Measurements from ENCODE around the gene ANKS1A. TPM values are rescaled to one million over a fixed set of nuclear protein-coding genes. Genes with fewer than 3 reads are reported as not detected.

Gene ANKS1A
- total RNA-seq, 3 donors from 2014 or later (not counting 1 experiment from before 2014, with no cell fraction given): 10.4 to 11.5 (median 10.9) TPM

- Mint-ChIP-seq H3K4me3 (no peak overlapping the region), H3K27ac (peak overlapping the region in 1 of 2 donors; percentile 41), H3K36me3 (no peaks in the 10 kb centered on the region), H3K4me1 (peaks cover 6 to 7% of the 10 kb centered on the region in 2 donors), H3K27me3 (ENCODE audit: low read depth in 2 of 2) (no peaks in the 10 kb centered on the region), H3K9me3 (no peaks in the 10 kb centered on the region)
- Histone ChIP-seq H3K9me3 (ENCODE audit: control insufficient read depth, insufficient read depth, low read length) (no peaks in the 10 kb centered on the region), H3K4me1 (ENCODE audit: control insufficient read depth, insufficient read depth, low read length) (no peaks in the 10 kb centered on the region), H3K36me3 (ENCODE audit: control insufficient read depth, insufficient read depth, low read length) (peaks cover 49% of the 10 kb centered on the region), H3K27me3 (ENCODE audit: control insufficient read depth, insufficient read depth, low read length) (no peaks in the 10 kb centered on the region), H3K4me3 (ENCODE audit: low read length) (no peak overlapping the region), H3K27ac (ENCODE audit: low read length) (no peak overlapping the region)
- intact Hi-C loops (cut with micrococcal nuclease): no loop called here
- WGBS (ENCODE audit: insufficient coverage): 92% methylated on average over 21 of the region's 21 CpGs
- DNase-seq (peak in 1 of 2 donors; percentile 10), ATAC-seq (no peak)
- TF ChIP-seq CTCF (IDR thresholded peaks at IDR 0.05): no peak
These were observed 191.9 kb downstream of the ANKS1A start for GRCh38 chr6:35080821-35081425.

- no peaks in the 10 kb centered on the region for H3K4me1 ChIP-seq (ENCODE audit: control insufficient read depth, insufficient read depth, low read length)
- H3K27ac Mint-ChIP-seq: peak overlapping the region in 1 of 2 donors; percentile 41
- intact Hi-C loops (cut with micrococcal nuclease): no loop called here
- no peak overlapping the region for H3K4me3 ChIP-seq (ENCODE audit: low read length)
- H3K36me3 Mint-ChIP-seq: no peaks in the 10 kb centered on the region
- no peak overlapping the region for H3K4me3 Mint-ChIP-seq
- H3K9me3 Mint-ChIP-seq: no peaks in the 10 kb centered on the region
- 31% methylated on average over 13 of the region's 13 CpGs for WGBS (ENCODE audit: insufficient coverage)
- H3K27me3 Mint-ChIP-seq (ENCODE audit: low read depth in 2 of 2): no peaks in the 10 kb centered on the region
- DNase-seq: peak in 1 of 2 donors; percentile 10
- H3K4me1 Mint-ChIP-seq: peaks cover 6 to 7% of the 10 kb centered on the region in 2 donors
- H3K36me3 ChIP-seq (ENCODE audit: control insufficient read depth, insufficient read depth, low read length): peaks cover 52% of the 10 kb centered on the region
- no peaks in the 10 kb centered on the region for H3K9me3 ChIP-seq (ENCODE audit: control insufficient read depth, insufficient read depth, low read length)
- ATAC-seq: no peak
- H3K27me3 ChIP-seq (ENCODE audit: control insufficient read depth, insufficient read depth, low read length): no peaks in the 10 kb centered on the region
- H3K27ac ChIP-seq (ENCODE audit: low read length): no peak overlapping the region
- no peak for TF ChIP-seq CTCF (IDR thresholded peaks at IDR 0.05)
These were observed 192.4 kb downstream of the ANKS1A start for GRCh38 chr6:35081426-35081851.

GRCh38 chr6:35082046-35082732 lies 193.1 kb downstream of the ANKS1A start:
- Mint-ChIP-seq H3K36me3 (no peaks in the 10 kb centered on the region), H3K27me3 (ENCODE audit: low read depth in 2 of 2) (no peaks in the 10 kb centered on the region), H3K4me3 (no peak overlapping the region), H3K27ac (peak overlapping the region in 1 of 2 donors; percentile 41), H3K9me3 (no peaks in the 10 kb centered on the region), H3K4me1 (peaks cover 2 to 4% of the 10 kb centered on the region in 2 donors)
- intact Hi-C loops (cut with micrococcal nuclease): no loop called here
- no peak overlapping the region for H3K27ac ChIP-seq (ENCODE audit: low read length)
- no peak for TF ChIP-seq CTCF (IDR thresholded peaks at IDR 0.05)
- no peak overlapping the region for H3K4me3 ChIP-seq (ENCODE audit: low read length)
- H3K9me3 ChIP-seq (ENCODE audit: control insufficient read depth, insufficient read depth, low read length): no peaks in the 10 kb centered on the region
- H3K36me3 ChIP-seq (ENCODE audit: control insufficient read depth, insufficient read depth, low read length): peaks cover 52% of the 10 kb centered on the region
- no peaks in the 10 kb centered on the region for H3K4me1 ChIP-seq (ENCODE audit: control insufficient read depth, insufficient read depth, low read length)
- ATAC-seq (no peak), DNase-seq (peak in 1 of 2 donors; percentile 8)
- H3K27me3 ChIP-seq (ENCODE audit: control insufficient read depth, insufficient read depth, low read length): no peaks in the 10 kb centered on the region
- WGBS (ENCODE audit: insufficient coverage): 90% methylated on average over 19 of the region's 19 CpGs

All from natural killer cell (primary cell).